AG08396 (cell line): ENCODE data around the gene HLA-B.
A peak's percentile ranks its signal among the peaks of the same experiment; 100 is the strongest.
"Not testable (repeated sequence)": the region's sequence is repeated elsewhere in the genome, so short reads cannot be mapped to it uniquely, and the experiment has no call there.

Experiments used
- DNase-seq: peaks from one replicate; pipeline ENCODE4 v3.0.0; 2012; ENCODE audit warnings: low spot score, mixed read lengths

Gene HLA-B

GRCh38 chr6:31356946-31357466 lies at the start of gene HLA-B:
HLA-B (minus strand) TSS chr6:31357179; CDS start chr6:31357158, 21 bp downstream.
- DNase-seq: peak; percentile 75

DNA sequence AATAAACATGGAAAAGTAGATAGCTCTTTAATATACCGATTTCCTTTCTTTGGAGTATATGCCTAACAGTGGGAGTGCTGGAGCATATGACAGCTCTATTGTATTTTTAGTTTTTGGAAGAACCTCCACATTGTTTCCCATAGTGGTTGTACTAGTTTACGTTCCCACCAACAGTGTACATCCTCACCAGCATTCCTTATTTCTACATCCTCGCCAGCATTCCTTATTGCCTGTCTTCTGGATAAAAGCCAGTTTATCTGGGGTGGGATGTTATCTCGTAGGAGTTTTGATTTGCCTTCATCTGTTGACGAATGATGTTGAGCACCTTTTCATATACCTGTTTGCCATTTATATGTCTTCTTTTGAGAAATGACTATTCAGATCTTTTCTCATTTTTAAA lies 49.0 kb upstream of the HLA-B start:
- DNase-seq: no peak

DNA sequence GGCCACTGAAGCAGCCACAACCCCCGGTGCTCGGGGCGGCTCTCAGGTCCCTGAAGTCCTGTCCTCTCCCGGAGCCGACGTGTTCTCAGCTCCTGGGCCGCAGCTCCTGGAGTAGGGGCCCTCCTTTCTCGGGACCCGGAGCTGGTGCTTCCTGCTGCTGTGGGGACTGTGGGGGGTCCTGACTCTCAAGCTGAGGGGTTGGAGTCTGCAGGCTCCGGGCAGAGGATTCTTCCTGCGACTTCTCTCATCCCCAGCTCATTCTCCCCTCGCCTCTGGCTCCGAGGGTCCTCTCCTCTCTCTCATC lies 47.0 kb upstream of the HLA-B start:
- DNase-seq: not testable (repeated sequence)

DNA sequence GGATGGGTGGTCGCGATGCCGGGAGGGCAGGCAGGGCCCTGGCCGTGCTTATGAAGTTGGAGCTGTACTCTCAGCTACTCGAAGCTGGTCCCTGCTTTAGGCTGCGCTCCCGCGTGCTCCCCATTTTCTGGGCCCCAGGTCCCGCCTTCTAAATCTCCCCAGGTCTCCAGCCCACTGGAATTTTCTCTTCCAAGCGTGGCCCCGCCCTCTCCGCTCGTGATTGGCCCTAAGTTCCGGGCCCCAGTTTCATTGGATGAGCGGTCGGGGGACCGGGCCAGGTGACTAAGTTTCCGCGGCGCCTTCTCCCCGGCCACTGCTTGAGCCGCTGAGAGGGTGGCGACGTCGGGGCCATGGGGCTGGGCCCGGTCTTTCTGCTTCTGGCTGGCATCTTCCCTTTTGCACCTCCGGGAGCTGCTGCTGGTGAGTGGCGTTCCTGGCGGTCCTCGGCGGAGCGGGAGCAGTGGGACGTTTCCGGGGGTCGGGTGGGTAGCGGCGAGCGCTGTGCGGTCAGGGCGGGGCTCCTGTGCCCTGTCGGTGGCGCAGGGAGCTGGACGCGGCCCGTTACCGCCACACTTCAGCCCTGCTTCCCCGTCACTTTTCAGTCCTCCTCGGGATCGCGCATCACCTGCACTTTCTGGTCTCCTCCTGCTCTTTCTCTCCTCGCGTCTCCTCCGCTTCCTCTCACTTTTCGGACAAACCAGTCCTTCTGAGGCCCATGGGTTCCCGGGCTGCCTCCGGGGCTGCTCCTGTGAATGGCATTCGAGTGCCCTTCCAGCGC lies 46.5 kb upstream of the HLA-B start, which contains the start of gene MICA:
Gene MICA (plus strand): TSS at position 313 of the 778 bp plus-strand sequence. CDS start 38 bp downstream, at position 351.
- DNase-seq: peak; percentile 94

- DNase-seq: peak; percentile 31
These were observed 45.6 kb upstream of the HLA-B start for GRCh38 chr6:31402324-31403282.

- no peak for DNase-seq
These were observed 44.4 kb upstream of the HLA-B start for GRCh38 chr6:31401403-31401802.

- DNase-seq: peak; percentile 41
These were observed 43.7 kb upstream of the HLA-B start for GRCh38 chr6:31400467-31401289.

GRCh38 chr6:31399589-31400466 lies 42.8 kb upstream of the HLA-B start:
- peak; percentile 73 for DNase-seq

GRCh38 chr6:31397901-31398525 lies 41.0 kb upstream of the HLA-B start:
- no peak for DNase-seq

GRCh38 chr6:31397153-31397499 lies 40.1 kb upstream of the HLA-B start:
- not testable (repeated sequence) for DNase-seq

- DNase-seq: peak; percentile 77
These were observed 39.6 kb upstream of the HLA-B start for GRCh38 chr6:31396422-31397152.

DNA sequence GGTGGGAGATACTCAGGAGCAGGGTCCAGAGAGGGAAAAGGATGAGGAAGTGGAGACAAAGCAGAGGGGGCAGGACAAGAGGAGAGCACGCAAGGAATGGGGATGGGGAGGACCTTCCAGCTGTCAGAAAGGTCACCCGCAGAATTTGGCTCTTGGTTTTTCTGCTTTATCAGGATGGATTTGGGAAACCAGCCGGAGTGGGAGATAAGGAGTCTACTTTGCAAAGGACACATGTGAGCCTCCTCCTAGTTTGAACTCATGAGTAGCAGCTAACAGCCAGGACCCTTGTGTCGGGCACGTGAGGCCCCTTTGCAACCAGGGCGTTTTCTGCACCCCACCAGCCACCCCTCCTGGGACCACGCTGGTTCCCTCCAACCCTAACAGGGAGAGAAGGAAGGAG lies 38.9 kb upstream of the HLA-B start:
- no peak for DNase-seq

DNA sequence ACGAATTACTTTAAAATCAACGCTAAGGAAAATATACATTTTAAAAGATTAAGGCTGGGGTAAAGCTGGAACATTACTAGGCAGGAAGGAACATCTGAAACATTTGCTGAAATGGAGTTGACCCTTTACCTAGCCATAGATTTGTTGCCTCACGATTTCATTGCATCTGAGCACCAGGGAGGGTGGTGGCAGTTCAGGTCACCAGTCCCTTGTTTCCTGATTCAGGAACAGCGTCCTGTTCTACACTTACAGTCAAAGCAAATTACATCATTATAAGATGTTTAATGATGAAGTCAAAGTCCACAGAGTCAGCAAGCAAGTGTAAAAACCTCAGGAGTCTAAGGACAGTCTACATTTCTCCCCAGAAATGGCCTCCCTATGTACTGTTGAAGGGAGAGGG lies 37.4 kb upstream of the HLA-B start:
- no peak for DNase-seq

DNA sequence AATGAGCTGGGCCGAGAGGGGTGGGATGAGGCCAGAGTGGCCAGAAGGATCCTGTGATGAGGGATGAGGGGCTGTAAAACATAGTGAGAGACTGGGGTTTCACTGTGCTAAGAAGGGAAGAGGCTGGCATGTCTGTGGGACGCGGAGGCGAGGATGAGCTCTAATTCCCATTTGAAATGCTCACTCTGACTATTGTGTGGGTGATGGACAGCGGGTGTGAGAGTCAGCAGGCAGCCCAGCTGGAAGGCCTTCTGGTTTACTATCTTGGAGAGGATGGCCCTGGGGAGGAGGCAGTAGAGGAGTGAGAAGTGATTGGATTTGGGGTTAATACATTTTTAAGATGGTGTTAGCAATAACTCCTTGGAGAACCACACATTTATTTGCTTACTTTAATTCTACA lies 37.0 kb upstream of the HLA-B start:
- no peak for DNase-seq

- not testable (repeated sequence) for DNase-seq
These were observed 32.8 kb upstream of the HLA-B start for GRCh38 chr6:31389802-31390132.

GRCh38 chr6:31388916-31389801 lies 32.2 kb upstream of the HLA-B start:
- DNase-seq: not testable (repeated sequence)

DNA sequence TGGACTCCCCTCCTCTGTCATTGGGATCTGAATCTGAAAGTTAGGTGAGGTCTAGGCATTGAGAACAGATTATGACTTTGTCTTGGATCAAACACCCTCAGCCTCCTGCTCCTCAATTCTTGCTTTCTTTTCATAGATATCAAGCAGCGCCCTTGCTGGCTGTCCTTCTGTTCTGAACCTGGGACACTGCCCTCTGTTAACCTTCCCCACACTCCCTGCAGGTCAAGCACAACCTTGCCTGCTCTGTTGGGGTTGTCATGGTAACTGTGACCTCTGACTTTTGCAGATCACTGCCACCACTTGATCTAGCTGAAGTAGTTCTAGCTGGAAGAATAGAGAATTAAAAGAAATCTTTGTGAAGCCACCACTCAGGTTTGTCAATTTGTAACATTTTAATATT lies 30.0 kb upstream of the HLA-B start:
- DNase-seq: no peak

DNA sequence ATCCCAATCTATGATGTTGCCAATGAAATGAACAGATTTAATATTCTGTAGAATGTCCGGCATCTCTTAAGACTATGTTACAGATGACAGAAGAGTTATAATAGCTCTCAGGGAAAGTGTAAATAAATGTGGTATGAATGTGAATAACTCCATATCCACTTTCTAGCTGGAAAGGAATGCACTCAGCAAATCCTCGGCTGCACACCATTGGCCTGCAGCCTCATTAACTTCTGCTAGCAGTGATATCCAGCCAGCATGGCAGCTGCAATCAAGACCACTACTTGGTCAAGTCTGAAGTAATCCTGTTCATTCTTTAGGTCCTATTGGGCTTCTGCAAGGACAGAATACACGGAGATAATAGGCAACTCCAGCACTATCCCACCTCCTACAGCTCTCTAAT lies 29.1 kb upstream of the HLA-B start:
- no peak for DNase-seq

GRCh38 chr6:31385041-31385440 lies 28.1 kb upstream of the HLA-B start:
- no peak for DNase-seq
